ENCODE measurements around the gene ACTR10. TPM values are rescaled to one million over a fixed set of nuclear protein-coding genes. Genes with fewer than 3 reads are reported as not detected.
"Not testable (repeated sequence)": the region's sequence is repeated elsewhere in the genome, so short reads cannot be mapped to it uniquely, and the experiment has no call there.

Gene ACTR10
- total RNA-seq, 1 donor from 2014 or later, result 65.6 TPM

DNA sequence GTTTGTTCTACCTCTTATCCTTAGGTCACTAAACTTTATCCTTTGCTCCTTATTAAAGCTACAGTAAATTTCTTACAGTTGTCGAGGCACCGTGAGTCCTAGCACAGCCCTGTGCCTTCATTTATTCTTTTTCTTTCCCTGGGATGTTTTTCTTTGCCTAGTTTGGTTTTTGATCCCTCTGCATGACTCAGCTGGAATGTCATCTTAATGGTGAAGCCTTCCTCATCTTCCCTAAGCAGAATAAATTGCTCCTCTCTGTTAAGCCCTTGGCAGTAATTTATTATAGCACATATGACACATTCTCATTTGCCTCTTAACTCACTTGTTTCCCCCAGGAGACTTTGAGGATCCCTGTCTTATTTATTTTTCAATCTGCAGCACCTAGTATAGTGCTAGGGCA is 16.6 kb downstream of the ACTR10 start:
- DNase-seq, result no peak

DNA sequence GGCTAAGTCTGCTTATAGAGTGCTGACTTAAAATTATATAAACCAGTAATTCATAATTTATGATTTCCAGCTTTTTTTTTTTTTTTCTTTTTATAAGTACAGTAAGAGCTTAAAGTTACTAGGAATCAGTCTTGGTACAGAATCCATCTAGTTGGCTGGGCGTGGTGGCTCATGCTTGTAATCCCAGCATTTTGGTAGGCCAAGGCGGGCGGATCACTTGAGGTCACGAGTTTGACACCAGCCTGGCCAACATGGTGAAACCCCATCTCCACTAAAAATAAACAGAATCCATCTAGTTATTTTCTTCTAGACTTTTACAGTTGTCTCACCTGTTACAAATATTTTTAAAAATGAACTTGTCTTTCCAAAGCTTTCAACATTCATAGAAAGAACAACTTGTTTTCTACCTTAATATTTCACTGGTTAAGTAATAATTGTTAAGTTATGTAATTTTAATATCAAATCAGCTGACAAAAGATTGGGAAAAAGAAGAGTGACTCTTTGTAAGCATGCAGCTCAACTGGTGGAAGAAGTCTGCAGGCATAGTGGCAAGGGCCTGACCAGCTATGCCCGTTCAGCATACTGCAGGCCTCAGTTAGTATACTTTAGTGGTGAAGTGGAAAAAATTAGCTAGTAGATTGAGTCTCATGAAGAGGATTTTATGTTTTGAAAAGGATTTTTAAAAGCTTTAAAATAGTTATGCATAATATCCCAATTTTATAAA is 27.3 kb downstream of the ACTR10 start:
- no peak for DNase-seq

DNA sequence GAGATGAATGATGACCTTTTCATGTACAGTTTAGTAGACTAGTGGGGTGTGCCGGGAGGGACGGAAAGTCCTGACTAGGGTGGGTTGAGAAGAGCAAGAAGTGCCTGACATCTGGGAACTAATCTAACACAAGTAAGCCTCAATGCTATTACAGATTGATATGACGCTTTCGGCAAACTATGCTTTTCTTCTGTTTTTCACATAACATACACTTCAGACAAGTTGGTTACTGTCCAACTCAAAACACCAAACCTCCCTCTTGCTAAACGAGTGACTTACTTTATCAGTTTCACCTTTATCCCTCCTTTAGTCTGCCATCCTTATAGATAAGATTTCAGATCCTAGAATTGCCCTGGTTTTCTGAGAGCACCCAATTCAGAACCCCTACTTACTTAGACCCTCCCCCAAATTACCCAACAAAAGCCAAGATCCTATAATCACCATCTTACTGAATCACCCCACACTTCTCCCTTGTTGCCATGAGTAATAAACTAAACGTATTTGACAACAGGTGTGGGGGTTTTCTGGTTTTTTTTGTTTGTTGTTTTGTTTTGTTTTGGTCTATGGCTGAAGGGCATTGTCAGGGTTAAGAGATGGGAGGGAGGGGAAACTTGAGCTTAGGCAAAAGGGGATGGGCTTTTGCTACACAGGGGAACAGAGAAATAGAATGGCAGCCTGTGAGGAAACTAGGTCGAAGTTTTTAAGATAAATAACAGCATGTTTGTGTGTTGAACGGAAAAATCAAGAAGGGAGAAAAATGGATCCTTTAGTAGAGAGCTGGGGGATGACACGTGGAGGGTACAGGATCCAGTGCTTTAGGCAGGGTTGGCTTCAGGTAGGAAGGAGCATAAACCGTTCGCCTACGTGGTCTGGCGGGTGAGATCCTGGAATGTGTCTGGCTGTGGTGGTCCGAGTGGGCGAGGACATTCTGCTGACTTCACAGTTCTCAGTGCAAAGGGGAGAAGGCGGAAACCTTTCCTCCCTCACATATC is 38.6 kb downstream of the ACTR10 start:
- no peak for DNase-seq

DNA sequence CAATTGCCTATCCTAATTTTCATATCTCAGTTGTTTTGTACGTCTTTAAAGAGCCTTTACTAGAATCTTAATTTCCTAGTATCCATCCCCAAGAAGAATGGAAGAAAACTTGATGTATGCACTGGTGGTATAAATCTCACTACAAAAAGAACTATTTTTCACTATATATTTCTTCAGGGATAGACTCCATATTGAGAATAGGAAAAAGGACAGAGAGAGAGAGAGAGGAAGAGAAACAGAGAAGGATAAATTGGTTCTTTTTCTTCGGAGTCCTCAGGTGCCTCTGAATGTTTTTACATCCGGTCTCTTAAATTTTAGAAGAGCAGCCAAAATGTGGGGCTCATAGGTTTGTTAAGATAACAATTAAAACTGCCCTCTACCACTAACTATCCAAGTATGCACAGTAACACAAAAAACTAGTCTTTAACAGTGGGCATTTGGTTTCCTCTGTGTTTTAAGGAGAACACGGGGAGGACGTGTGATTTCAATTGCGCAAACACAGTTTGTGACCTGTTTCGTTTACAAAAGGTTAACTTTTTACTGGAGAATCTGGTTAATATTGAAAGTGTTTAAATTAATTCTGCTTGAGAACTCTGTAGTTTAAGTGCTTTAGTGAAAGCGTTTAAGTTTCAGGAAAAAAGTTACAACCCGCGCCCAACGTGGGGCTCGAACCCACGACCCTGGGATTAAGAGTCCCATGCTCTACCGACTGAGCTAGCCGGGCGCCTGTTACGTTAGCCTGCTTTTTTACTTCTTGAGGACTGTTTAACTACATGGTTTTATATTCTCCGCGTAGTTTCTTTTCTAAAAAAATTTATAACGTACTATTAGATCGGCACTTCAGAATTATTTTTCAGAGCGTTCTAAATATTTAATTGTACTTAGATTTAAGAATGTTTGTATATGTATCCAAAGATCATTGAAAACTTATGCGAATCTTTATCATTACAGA is 39.6 kb downstream of the ACTR10 start:
- peak; percentile 83 for DNase-seq

DNA sequence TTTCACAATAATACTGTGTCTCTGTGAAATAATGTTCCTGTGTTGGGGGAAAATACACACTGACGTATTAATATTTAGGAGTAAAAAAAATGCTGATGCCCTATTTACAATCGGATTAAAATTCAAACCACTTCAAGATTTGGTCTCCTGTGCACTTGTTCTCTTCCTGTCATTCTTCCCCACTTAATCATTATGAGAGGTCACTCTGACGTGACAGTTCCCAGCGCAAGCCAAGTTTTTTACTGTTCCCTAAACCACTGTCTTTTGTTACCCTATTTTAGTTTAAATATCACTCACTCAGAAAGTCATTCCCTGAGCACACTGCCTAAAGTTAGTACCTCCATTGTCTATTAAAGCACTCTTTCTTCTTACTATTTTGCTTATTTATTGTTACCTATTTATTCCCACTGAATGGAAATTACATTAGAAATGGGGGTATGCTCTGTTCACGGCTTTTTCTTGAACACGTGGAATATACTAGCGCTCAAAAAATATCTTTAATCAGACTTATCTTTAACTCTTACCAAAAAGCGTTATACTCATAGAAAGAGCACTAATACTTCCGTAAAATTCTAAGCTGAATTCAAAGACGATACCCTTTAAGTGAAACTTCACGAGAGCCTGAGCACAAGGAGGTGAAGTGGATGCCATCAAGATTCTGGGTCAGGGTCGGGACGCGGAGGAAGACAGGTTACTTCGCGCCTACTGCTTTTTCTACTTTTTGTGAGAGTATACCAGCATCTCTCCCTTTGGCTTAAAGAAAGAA is 44.0 kb downstream of the ACTR10 start:
- peak; percentile 48 for DNase-seq

DNA sequence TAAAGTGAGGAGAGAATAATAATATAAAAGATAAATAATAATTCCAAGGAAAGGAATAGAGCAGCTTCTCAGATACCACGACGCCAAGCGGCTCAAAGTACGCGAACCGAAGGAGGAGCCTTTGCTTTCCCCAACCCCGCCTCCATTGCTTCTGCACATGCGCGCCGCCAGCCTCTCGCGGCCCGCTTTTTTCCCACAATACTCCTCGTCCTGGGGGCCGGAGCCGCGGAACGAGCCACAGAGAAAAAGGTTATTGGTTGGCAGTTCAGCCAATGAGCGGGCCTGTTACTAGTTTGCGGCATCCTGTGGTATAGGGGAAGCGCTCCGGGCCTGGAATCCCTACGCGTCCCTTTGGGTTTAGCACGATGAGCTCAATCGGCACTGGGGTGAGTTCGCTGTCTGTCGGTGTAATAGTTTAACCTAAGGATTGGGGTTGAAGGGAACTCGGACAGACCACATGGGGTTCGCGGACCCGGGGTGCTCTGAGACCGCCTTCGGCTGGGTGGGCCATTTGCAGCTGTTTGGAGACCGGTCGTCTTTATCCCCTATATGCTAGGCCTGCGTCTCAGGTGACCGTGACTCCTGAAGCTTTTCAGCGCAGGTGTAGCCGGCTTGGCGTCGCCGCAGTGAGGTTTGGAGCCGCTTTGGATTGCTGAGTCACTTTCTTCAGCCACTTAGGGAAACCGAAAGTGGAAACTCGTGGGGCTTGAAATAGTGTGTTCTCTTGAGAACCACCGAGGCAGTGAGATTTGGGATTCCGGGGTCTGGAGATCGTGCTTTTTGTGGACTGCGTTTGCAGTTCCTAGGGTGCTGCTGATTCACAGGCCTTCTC is 44.8 kb downstream of the ACTR10 start, which contains the start of gene PSMA3:
Gene PSMA3 (plus strand): TSS at position 288 of the 832 bp plus-strand sequence. CDS start 78 bp downstream, at position 366.
- DNase-seq, result peak; percentile 98

DNA sequence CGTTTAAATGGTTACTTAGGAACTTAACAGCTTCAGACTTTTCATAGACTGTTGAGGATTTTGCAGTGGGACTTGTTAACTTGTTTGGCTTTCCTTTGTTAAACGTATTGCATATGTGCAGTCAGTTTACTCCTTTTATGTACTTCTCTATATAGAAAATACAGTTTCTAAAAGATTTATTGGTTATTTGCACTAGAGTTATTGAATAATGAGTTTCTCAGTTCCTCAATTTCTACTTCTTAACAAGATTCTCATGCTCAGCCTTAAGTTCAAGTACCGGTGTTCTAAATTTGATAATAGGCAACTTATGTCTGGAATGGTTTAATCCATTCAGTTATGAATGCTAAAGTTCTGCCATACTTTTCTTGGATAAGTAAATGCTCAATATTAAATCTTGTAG is 45.6 kb downstream of the ACTR10 start:
- DNase-seq, result no peak

DNA sequence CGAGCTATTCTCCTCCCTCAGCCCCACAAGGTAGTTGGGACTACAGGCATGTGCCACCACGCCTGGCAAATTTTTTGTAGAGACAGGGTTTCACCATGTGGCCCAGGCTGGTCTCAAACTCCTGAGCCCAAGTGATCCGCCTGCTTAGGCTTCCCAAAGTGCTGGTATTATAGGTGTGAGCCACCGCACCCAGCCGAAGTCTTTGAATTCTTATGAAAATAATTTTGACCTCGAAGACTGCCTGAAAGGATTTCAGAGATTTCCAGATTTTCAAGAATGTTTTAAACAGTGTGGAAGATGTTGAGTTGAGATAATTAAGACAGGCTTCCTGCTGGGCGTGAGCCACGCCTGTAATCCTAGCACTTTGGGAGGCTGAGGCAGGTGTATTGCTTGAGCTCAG is 49.7 kb downstream of the ACTR10 start:
- DNase-seq, result no peak

DNA sequence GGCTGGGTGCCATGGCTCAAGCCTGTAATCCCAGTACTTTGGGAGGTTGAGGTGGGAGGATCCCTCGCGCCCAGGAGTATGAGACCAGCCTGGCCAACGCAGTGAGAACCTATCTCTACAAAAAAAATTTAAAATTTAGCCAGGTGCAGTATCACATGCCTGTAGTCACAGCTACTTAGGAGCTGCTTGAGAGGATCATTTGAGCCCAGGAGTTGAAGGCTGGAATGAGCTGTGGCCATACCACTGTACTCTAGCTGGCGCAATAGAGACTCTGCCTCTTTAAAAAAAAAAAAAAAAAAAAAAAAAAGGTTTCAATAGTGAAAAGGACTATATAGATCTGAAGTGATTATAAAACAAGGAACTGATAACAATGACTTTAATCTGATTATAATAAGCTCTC is 58.2 kb downstream of the ACTR10 start:
- no peak for DNase-seq

DNA sequence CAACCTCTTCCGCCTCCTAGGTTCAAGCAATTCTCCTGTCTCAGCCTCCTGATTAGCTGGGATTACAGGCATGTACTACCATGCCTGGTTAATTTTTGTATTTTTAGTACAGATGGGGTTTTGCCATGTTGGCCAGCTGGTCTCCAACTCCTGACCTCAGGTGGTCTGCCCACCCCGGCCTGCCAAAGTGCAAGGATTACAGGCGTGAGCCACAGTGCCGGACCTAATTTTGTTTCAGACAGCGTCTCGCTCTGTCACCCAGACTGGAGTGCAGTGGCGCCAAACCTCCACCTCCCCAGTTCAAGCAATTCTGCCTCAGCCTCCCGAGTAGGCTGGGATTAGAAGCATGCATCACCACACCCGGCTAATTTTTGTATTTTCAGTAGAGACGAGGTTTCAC is 62.1 kb downstream of the ACTR10 start:
- DNase-seq, result not testable (repeated sequence)

DNA sequence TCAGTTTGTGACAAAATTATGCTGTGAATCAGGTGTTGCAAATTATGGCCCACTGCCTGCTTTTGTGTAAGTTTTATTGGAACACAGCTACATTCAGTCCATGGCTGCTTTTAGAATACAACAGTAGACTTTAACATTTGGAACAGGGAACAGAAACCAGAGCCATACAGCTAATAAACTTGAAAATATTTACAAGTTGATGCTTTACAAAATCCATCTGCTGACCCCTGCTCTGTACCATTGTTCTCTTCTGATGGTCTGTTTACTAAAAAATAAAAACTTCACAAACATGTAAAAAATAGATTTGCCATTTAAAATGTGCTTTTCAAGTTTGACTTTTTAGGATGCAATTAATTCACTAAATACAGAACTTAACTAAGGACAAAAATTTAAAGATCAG is 65.5 kb downstream of the ACTR10 start:
- no peak for DNase-seq

DNA sequence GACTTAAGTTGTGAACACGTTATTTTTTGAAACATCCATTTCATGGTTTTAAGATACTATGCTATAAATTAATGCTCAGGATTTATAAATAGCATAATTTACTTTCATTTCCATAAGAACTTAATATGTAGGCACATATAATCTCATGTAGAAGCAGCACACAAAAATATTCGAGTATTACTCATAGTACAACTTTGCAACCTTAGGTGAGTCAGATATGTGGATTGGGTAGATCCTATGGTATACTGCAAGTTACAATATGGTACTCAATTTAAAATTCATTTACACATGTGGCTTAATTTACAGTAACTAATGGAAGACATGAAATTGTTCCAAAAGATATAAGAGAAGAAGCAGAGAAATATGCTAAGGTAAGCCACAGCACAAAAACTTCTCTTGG is 70.7 kb downstream of the ACTR10 start:
- DNase-seq, result no peak

DNA sequence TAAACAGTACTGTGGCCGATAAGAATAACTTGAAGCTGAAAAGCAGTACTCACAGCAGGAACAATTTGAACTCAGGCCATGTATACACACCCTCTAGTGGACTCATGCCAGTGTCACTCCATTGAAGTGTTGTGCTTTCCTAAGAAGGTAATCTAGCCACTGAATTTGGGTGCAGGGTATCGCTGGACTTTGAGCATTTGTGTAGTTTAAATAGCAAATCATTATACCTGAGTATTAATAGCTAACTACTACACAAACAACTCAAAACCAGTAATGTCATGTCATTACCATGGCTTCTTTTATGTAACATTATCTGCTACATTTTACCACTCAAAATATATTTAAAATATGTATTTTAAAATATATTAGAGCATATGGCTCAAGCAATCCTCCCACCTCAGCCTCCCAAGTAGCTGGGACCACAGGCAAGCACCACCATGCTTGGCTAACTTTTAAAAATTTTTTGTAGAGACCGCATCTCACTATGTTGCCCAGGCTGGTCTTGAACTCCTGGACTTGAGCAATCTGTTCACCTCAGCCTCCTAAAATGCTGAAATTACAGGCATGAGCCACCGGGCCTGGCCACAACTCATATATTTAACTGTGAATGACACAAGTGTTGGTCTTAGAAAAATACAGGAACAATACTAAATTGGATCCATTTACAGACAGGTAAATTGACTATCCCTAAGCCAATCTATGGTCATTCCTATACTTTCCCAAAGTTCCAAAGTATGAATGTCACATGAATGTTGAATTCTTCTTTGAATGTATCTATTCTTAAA is 72.8 kb downstream of the ACTR10 start:
- DNase-seq, result no peak

DNA sequence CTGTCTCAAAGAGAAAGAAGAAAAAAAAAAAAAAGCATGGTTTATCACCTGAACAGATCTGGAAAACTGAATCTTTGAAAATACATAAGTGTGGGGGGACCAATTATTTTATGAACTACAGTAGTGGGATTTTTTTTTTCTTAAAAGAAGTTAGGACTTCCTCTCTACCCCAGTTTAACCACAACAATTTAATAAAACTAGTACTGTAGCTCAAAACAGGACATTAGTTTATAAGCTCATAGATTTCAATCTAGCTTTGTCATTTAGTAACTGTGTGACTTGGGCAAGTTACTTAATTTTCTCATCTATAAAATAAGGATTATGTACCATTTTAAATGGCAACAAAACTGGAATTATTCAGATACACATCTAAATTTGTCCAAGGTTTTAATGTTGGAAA is 74.9 kb downstream of the ACTR10 start:
- DNase-seq, result no peak

DNA sequence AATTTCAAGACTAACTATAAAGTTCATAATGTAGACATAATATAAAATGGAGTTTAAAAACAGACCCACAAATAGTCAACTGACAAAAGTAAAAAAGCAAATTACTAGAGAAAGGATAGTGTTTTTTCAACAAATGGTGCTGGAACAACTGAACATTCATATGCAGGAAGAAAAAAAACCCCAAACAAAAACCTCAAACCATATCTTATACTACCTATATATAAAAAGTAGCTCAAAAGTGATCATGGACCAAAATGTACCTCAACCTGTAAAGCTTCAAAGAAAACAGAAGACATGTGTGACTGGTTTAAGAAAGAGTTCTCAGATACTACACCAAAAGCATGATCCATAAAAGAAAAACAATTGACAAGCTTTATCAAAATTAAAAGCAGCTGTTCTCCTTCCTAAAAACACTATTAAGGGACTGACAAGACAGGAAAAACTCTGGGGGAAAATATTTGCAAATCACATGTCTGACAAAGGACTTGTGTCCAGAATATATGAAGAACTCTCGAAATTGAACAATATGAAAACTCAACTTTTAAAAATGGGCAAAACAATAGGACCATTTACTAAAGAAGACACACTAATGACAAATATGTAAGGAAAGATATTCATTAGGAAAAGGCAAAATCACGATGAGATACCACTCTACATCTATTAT is 75.7 kb downstream of the ACTR10 start:
- DNase-seq, result no peak

DNA sequence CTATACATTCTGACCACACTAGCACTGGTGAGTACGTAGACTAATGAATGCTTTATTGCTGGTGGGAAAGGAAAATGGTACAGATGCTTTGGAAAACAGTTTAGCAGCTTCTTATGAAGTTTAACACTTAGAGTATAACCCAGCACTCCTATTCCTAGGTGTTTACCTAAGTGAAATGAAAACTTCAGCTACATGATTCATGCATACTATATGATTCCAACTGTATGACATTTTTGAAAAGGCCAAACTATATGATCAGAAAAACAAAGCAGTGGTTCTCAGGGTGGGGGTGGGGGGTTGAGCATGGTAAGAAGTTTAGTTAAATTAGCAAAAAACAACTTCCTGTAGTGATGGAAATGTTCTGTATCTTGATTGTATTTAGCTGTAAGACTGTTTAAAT is 76.3 kb downstream of the ACTR10 start:
- DNase-seq, result no peak

DNA sequence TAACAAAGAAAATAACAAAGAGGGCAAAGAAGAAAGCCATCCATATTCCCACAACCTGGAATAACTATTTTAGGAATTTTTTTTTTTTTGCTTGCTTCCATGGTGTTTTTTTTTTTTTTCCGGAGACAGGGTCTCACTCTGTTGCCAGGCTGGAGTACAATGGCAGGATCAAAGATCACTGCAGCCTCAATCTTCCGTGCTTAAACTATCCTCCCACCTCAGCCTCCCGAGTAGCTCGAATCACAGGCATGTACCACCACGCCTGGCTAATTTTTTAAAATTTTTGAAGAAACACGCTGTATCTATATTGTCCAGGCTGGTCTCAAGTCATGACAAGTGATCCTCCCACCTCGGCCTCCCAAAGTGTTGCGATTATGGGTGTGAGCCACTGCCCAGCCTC is 78.2 kb downstream of the ACTR10 start:
- DNase-seq, result no peak

DNA sequence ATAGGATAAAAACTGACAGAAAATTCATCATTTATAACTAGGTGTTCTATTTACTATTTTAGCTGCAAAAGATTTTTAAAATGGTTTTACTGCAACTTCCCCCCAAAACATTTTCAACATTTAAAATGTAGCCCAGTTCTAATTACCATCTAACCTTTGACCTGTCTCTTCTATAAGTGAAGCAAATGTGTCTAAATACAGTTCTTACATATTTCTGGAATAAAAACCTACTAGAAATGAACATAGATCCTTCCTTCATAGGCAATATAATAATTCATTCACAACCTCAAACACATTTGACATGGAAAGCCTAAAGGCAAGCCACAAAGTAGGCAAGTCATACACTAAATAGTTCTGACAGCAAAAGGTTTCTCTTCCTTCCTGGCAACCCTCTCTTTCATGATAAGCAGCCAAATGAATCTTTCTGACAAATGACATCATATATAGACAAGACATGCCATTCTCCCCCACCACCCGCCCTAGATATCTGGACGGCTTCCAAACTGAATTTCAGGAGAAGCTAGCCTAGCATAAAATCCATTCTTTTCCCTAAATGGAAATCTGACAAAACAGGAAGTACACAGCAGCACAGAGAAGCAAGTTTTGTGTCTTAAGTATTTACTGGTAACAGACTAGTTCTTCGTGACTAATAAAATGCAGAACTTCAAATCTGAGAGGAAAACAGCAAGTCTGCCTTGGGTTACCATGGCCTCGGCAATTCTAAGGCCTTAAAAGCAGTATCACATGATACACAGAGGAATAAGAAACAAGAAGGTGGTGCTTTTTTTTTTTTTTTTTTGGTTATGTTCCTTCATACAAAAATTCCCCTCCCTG is 81.2 kb downstream of the ACTR10 start:
- DNase-seq, result peak; percentile 72

All from skin of body (tissue), 2 donors.